ENCODE results near the gene PTPN4. TPM values are rescaled to one million over a fixed set of nuclear protein-coding genes. Genes with fewer than 3 reads are reported as not detected.

Gene PTPN4
- total RNA-seq, 1 donor from 2014 or later = 21.4 TPM

- TF ChIP-seq CTCF (IDR thresholded peaks at IDR 0.05) = no peak
- H3K9me3 Mint-ChIP-seq (ENCODE audit: unreplicated experiment) = no peaks in the 10 kb centered on the region
- no peaks in the 10 kb centered on the region for H3K4me1 Mint-ChIP-seq (ENCODE audit: unreplicated experiment)
- H3K36me3 Mint-ChIP-seq (ENCODE audit: unreplicated experiment) = no peaks in the 10 kb centered on the region
- H3K4me3 Mint-ChIP-seq (ENCODE audit: unreplicated experiment) = no peak overlapping the region
- no peaks in the 10 kb centered on the region for H3K27me3 Mint-ChIP-seq (ENCODE audit: unreplicated experiment)
- DNase-seq (ENCODE audit: extremely low spot score, unreplicated experiment) = no peak
- H3K27ac Mint-ChIP-seq (ENCODE audit: unreplicated experiment) = no peak overlapping the region
Observed at GRCh38 chr2:119771331-119771730, 11.6 kb downstream of the PTPN4 start.

- Mint-ChIP-seq H3K27me3 (ENCODE audit: unreplicated experiment) (no peaks in the 10 kb centered on the region), H3K4me3 (ENCODE audit: unreplicated experiment) (no peak overlapping the region), H3K27ac (ENCODE audit: unreplicated experiment) (no peak overlapping the region), H3K36me3 (ENCODE audit: unreplicated experiment) (no peaks in the 10 kb centered on the region), H3K9me3 (ENCODE audit: unreplicated experiment) (no peaks in the 10 kb centered on the region), H3K4me1 (ENCODE audit: unreplicated experiment) (no peaks in the 10 kb centered on the region)
- DNase-seq (ENCODE audit: extremely low spot score, unreplicated experiment) = no peak
- no peak for TF ChIP-seq CTCF (IDR thresholded peaks at IDR 0.05)
Observed at GRCh38 chr2:119772128-119772527, 12.4 kb downstream of the PTPN4 start.

GRCh38 chr2:119772767-119773166 is 13.0 kb downstream of the PTPN4 start:
- Mint-ChIP-seq H3K4me1 (ENCODE audit: unreplicated experiment) (no peaks in the 10 kb centered on the region), H3K27ac (ENCODE audit: unreplicated experiment) (no peak overlapping the region), H3K27me3 (ENCODE audit: unreplicated experiment) (no peaks in the 10 kb centered on the region), H3K4me3 (ENCODE audit: unreplicated experiment) (no peak overlapping the region), H3K9me3 (ENCODE audit: unreplicated experiment) (no peaks in the 10 kb centered on the region), H3K36me3 (ENCODE audit: unreplicated experiment) (no peaks in the 10 kb centered on the region)
- TF ChIP-seq CTCF (IDR thresholded peaks at IDR 0.05) = no peak
- DNase-seq (ENCODE audit: extremely low spot score, unreplicated experiment) = no peak

- Mint-ChIP-seq H3K27ac (ENCODE audit: unreplicated experiment) (no peak overlapping the region), H3K4me1 (ENCODE audit: unreplicated experiment) (no peaks in the 10 kb centered on the region), H3K27me3 (ENCODE audit: unreplicated experiment) (no peaks in the 10 kb centered on the region), H3K9me3 (ENCODE audit: unreplicated experiment) (no peaks in the 10 kb centered on the region), H3K4me3 (ENCODE audit: unreplicated experiment) (no peak overlapping the region), H3K36me3 (ENCODE audit: unreplicated experiment) (no peaks in the 10 kb centered on the region)
- DNase-seq (ENCODE audit: extremely low spot score, unreplicated experiment) = no peak
- no peak for TF ChIP-seq CTCF (IDR thresholded peaks at IDR 0.05)
Observed at GRCh38 chr2:119774026-119774425, 14.3 kb downstream of the PTPN4 start.

- no peaks in the 10 kb centered on the region for H3K4me1 Mint-ChIP-seq (ENCODE audit: unreplicated experiment)
- no peaks in the 10 kb centered on the region for H3K36me3 Mint-ChIP-seq (ENCODE audit: unreplicated experiment)
- no peak overlapping the region for H3K27ac Mint-ChIP-seq (ENCODE audit: unreplicated experiment)
- no peak overlapping the region for H3K4me3 Mint-ChIP-seq (ENCODE audit: unreplicated experiment)
- H3K9me3 Mint-ChIP-seq (ENCODE audit: unreplicated experiment) = no peaks in the 10 kb centered on the region
- no peak for DNase-seq (ENCODE audit: extremely low spot score, unreplicated experiment)
- TF ChIP-seq CTCF (IDR thresholded peaks at IDR 0.05) = no peak
- no peaks in the 10 kb centered on the region for H3K27me3 Mint-ChIP-seq (ENCODE audit: unreplicated experiment)
Observed at GRCh38 chr2:119775102-119775501, 15.4 kb downstream of the PTPN4 start.
